DOHH2 (cell line): ENCODE data around the gene WWTR1.

ENCODE experiments used
- H3F3A ChIP-seq: fragments of 200-600 bp; sonication (generic), shearing (Covaris generic); 2 replicates; pipeline ENCODE4 v1.6.0; 2016; ENCODE audit warnings: antibody characterized with exemption, mild to moderate bottlenecking; ENCODE audit not compliant: control insufficient read depth, insufficient read depth
- H3K27ac ChIP-seq: fragments of 200-600 bp; sonication (generic); 2 replicates; pipeline ENCODE4 v1.5.1; 2014; ENCODE audit warnings: low read depth, mild to moderate bottlenecking, low read length, moderate library complexity
- H3K27me3 ChIP-seq: fragments of 200-600 bp; sonication (generic); 2 replicates; pipeline ENCODE4 v1.6.1; 2014; ENCODE audit warnings: mild to moderate bottlenecking, low read length, mixed read lengths; ENCODE audit not compliant: control insufficient read depth
- H3K36me3 ChIP-seq: fragments of 200-600 bp; sonication (generic); 2 replicates; pipeline ENCODE4 v1.6.1; 2014; ENCODE audit warnings: mild to moderate bottlenecking, low read length, moderate library complexity, mixed read lengths; ENCODE audit not compliant: control insufficient read depth
- H3K4me1 ChIP-seq: fragments of 200-600 bp; sonication (generic); 2 replicates; pipeline ENCODE4 v1.6.1; 2014; ENCODE audit warnings: mild to moderate bottlenecking, low read length, mixed read lengths; ENCODE audit not compliant: control insufficient read depth
- H3K4me2 ChIP-seq: fragments of 200-600 bp; sonication (generic); 2 replicates; pipeline ENCODE4 v1.6.0; 2014; ENCODE audit warnings: mild to moderate bottlenecking, low read length, moderate library complexity
- H3K4me3 ChIP-seq: fragments of 200-600 bp; sonication (generic); 2 replicates; pipeline ENCODE4 v1.5.1; 2014; ENCODE audit warnings: mild to moderate bottlenecking, low read length, mixed read lengths
- H3K79me2 ChIP-seq: fragments of 200-600 bp; sonication (generic); 2 replicates; pipeline ENCODE4 v1.6.1; 2014; ENCODE audit warnings: mild to moderate bottlenecking, low read length, mixed read lengths; ENCODE audit not compliant: control insufficient read depth
- H3K9me2 ChIP-seq: fragments of 200-600 bp; sonication (generic); replicated peaks from 2 replicates; pipeline ENCODE4 v1.6.1; 2014; ENCODE audit warnings: mild to moderate bottlenecking, low read length, mixed read lengths; ENCODE audit not compliant: control insufficient read depth
- H3K9me3 ChIP-seq: fragments of 200-600 bp; sonication (generic); 2 replicates; pipeline ENCODE4 v1.6.1; 2014; ENCODE audit warnings: antibody characterized with exemption, low read length, mixed read lengths; ENCODE audit not compliant: control insufficient read depth, insufficient read depth
- H4K20me1 ChIP-seq: fragments of 200-600 bp; sonication (generic); 2 replicates; pipeline ENCODE4 v1.6.0; 2014; ENCODE audit warnings: low read depth, mild to moderate bottlenecking, antibody characterized with exemption, low read length, moderate library complexity; ENCODE audit not compliant: control insufficient read depth, insufficient read depth
- EZH2phosphoT487 ChIP-seq: fragments of 200-600 bp; sonication (generic); IDR thresholded peaks from 2 replicates; pipeline ENCODE4 v1.6.1; 2017; ENCODE audit warnings: borderline replicate concordance, mild to moderate bottlenecking, antibody characterized with exemption, low read length, moderate library complexity, mixed read lengths
- TF ChIP-seq, protein P1 (sequence below): fragments of 200-600 bp; sonication (generic); IDR thresholded peaks from one replicate; pipeline ENCODE4 v1.5.1; 2014; ENCODE audit warnings: antibody characterized with exemption, mild to moderate bottlenecking, low read depth, low read length; ENCODE audit not compliant: poor library complexity, severe bottlenecking

Gene WWTR1

DNA sequence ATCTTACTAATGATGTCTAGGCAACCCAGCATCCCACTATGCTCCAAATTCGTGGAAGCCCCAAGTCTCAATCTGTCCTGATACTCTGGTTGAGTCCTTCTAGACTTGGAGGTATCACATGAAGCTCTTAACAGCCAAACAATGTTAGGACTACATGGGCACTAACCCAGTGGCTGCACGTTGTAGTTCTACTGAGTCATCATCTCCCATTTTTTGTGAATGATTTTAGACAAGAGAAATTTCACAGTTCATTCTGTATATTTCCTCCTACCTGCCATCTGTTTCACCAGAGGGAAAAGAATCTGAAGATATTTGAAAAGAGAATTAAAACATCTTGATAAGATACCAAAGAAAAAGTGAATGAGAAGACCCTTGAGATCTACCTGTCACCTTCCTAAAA lies 9.8 kb upstream of the WWTR1 start:
- no peak for TF ChIP-seq EZH2phosphoT487
- TF ChIP-seq, protein P1, sequence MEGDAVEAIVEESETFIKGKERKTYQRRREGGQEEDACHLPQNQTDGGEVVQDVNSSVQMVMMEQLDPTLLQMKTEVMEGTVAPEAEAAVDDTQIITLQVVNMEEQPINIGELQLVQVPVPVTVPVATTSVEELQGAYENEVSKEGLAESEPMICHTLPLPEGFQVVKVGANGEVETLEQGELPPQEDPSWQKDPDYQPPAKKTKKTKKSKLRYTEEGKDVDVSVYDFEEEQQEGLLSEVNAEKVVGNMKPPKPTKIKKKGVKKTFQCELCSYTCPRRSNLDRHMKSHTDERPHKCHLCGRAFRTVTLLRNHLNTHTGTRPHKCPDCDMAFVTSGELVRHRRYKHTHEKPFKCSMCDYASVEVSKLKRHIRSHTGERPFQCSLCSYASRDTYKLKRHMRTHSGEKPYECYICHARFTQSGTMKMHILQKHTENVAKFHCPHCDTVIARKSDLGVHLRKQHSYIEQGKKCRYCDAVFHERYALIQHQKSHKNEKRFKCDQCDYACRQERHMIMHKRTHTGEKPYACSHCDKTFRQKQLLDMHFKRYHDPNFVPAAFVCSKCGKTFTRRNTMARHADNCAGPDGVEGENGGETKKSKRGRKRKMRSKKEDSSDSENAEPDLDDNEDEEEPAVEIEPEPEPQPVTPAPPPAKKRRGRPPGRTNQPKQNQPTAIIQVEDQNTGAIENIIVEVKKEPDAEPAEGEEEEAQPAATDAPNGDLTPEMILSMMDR: no peak
- Histone ChIP-seq H3K27ac (no peak overlapping the region), H3K9me3 (no peaks in the 10 kb centered on the region), H3K4me1 (no peaks in the 10 kb centered on the region), H3K27me3 (0 out of 2 replicates have a peak, but pooled peaks cover 4% of the 10 kb centered on the region), H3K4me2 (no peak overlapping the region), H3K4me3 (no peak overlapping the region), H3K36me3 (no peaks in the 10 kb centered on the region), H4K20me1 (no peaks in the 10 kb centered on the region), H3K9me2 (no peaks in the 10 kb centered on the region), H3K79me2 (no peaks in the 10 kb centered on the region), H3F3A (no peaks in the 10 kb centered on the region)

DNA sequence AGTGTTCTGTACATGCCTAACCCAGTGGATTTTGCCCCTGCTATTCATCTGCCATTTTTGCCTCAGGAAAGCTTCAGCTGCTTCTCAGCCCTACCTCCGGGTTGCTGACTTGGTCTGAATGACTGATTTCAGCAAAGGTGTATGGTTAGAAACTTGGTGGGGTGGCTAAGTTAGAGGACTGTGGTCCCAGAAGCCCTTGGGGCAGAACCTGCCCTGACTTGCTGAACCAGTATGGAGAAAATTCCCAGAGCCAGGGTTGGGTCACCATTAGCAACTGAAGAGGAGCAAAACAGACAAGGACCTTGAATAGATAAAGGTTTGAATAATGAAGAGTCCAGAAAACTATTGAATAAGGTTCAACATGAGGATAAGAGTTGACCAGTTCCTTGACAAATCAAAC lies 6.1 kb upstream of the WWTR1 start:
- Histone ChIP-seq H3F3A (no peaks in the 10 kb centered on the region), H3K9me3 (no peaks in the 10 kb centered on the region), H3K36me3 (no peaks in the 10 kb centered on the region), H3K4me2 (no peak overlapping the region), H3K9me2 (no peaks in the 10 kb centered on the region), H3K27ac (no peak overlapping the region), H3K4me1 (no peaks in the 10 kb centered on the region), H3K27me3 (peaks cover 11% of the 10 kb centered on the region), H4K20me1 (no peaks in the 10 kb centered on the region), H3K79me2 (no peaks in the 10 kb centered on the region), H3K4me3 (no peak overlapping the region)
- no peak for TF ChIP-seq EZH2phosphoT487
- TF ChIP-seq, protein P1: no peak

DNA sequence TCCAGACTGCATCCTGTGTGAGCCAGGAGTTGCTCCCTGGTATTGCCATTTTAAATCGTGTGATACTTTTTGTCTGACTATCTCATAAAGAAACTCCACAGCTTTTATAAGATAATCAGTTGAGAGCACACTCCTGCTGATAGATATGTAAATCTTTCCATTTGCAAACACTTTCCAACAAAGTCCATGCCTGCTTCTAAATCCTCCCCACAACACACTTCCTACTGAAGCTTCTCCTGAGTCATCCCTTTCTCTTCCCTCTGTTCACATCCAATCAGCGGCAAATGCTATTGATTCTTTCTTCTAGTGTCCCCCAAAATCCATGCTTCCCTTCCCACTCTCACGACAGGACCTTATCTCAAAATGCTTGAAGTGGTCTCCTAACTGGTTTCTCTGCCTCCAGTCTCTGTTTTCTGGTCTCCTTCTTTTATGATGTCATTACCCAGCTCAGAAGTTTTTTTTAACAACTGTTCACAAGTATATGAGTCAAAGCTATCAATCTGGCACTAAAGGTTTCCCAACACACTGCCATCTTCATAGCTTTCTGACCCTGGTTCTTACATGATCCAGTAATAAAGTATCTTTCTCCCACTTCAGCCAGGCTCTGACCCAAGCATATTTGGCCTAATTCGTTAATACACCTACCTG lies 4.5 kb upstream of the WWTR1 start:
- no peak overlapping the region for H3K4me3 ChIP-seq
- no peaks in the 10 kb centered on the region for H3K4me1 ChIP-seq
- H3F3A ChIP-seq: no peaks in the 10 kb centered on the region
- H3K9me3 ChIP-seq: no peaks in the 10 kb centered on the region
- no peak for TF ChIP-seq EZH2phosphoT487
- TF ChIP-seq, protein P1: no peak
- H3K79me2 ChIP-seq: no peaks in the 10 kb centered on the region
- H3K4me2 ChIP-seq: no peak overlapping the region
- H4K20me1 ChIP-seq: no peaks in the 10 kb centered on the region
- H3K27me3 ChIP-seq: peaks cover 20% of the 10 kb centered on the region
- no peak overlapping the region for H3K27ac ChIP-seq
- no peaks in the 10 kb centered on the region for H3K9me2 ChIP-seq
- no peaks in the 10 kb centered on the region for H3K36me3 ChIP-seq
